CD14-positive monocyte (primary cell): Measurements from ENCODE around the gene MAMLD1. TPM values are rescaled to one million over a fixed set of nuclear protein-coding genes. Genes with fewer than 3 reads are reported as not detected.

Source experiments
- DNase-seq, 3 donors: peaks; one replicate each; pipeline ENCODE4 v3.0.0-alpha.2; 2011 to 2022
- H2AFZ ChIP-seq: 2 replicates; pipeline ENCODE4 v1.6.0; 2012; ENCODE audit warnings: mild to moderate bottlenecking, low read depth, low read length, inconsistent platforms; ENCODE audit not compliant: insufficient read depth, poor library complexity, severe bottlenecking
- H3K27ac ChIP-seq, 2 donors: 1 replicate in 1 of 2; 2 replicates in 1 of 2; pipeline ENCODE4 v1.5.1; 2012 to 2013; ENCODE audit warnings: low read length in 2 of 2, control low read depth in 1 of 2, inconsistent platforms in 1 of 2, low read depth in 1 of 2, mild to moderate bottlenecking in 1 of 2
- H3K27me3 ChIP-seq, 2 donors: one replicate each; pipeline versions ENCODE4 v1.6.0 to v1.6.1; 2011 to 2013; ENCODE audit warnings: low read length in 2 of 2; ENCODE audit not compliant: control insufficient read depth in 2 of 2, insufficient read depth in 2 of 2
- H3K36me3 ChIP-seq, 2 donors: replicated peaks in 1 of 2; 1 replicate in 1 of 2; 2 replicates in 1 of 2; pipeline versions ENCODE4 v1.5.1 to v1.6.1; 2012 to 2013; ENCODE audit warnings: low read length in 2 of 2, control low read depth in 1 of 2, inconsistent platforms in 1 of 2, mild to moderate bottlenecking in 1 of 2; ENCODE audit not compliant: insufficient read depth in 2 of 2, control insufficient read depth in 1 of 2
- H3K4me1 ChIP-seq, 2 donors: 1 replicate in 1 of 2; 2 replicates in 1 of 2; pipeline versions ENCODE4 v1.5.1 to v1.6.1; 2012 to 2013; ENCODE audit warnings: low read length in 2 of 2, control low read depth in 1 of 2, inconsistent platforms in 1 of 2, mild to moderate bottlenecking in 1 of 2, moderate library complexity in 1 of 2; ENCODE audit not compliant: insufficient read depth in 2 of 2, control insufficient read depth in 1 of 2
- H3K4me2 ChIP-seq: replicated peaks from 2 replicates; pipeline ENCODE3; 2012; ENCODE audit warnings: low read length, moderate library complexity, mild to moderate bottlenecking; ENCODE audit not compliant: poor library complexity, severe bottlenecking; ENCODE audit errors: extremely low read depth
- H3K4me3 ChIP-seq, 3 experiments: fragments of 200-600 bp in 1 of 3; sonication (generic) in 1 of 3; replicated peaks in 1 of 3; 1 replicate in 2 of 3; 2 replicates in 1 of 3; pipeline ENCODE4 v1.5.1; 2011 to 2013; ENCODE audit warnings: low read length in 3 of 3, mild to moderate bottlenecking in 3 of 3, control low read depth in 2 of 3, low read depth in 2 of 3, inconsistent platforms in 1 of 3, moderate library complexity in 1 of 3
- H3K79me2 ChIP-seq: 2 replicates; pipeline ENCODE4 v1.6.0; 2012; ENCODE audit warnings: mild to moderate bottlenecking, control low read depth, inconsistent platforms, low read length, moderate library complexity; ENCODE audit not compliant: insufficient read depth
- H3K9ac ChIP-seq: 2 replicates; pipeline ENCODE4 v1.6.0; 2017; ENCODE audit warnings: low read length, mild to moderate bottlenecking; ENCODE audit not compliant: insufficient read depth, poor library complexity, severe bottlenecking
- H3K9me3 ChIP-seq, 2 donors: replicated peaks in 1 of 2; 1 replicate in 1 of 2; 2 replicates in 1 of 2; pipeline versions ENCODE4 v1.5.1 to v1.6.1; 2012 to 2013; ENCODE audit warnings: low read length in 2 of 2, control low read depth in 1 of 2; ENCODE audit not compliant: control insufficient read depth in 1 of 2, insufficient read depth in 1 of 2
- H4K20me1 ChIP-seq: 2 replicates; pipeline ENCODE4 v1.6.0; 2012; ENCODE audit warnings: mild to moderate bottlenecking, low read length, control low read depth, moderate library complexity; ENCODE audit not compliant: insufficient read depth
- H3K27ac Mint-ChIP-seq, 7 donors: one replicate each; pipeline ENCODE4 v1.8.0; 2020; ENCODE audit warnings: mild to moderate bottlenecking in 7 of 7, mixed read lengths in 7 of 7, moderate library complexity in 6 of 7, inconsistent platforms in 2 of 7
- H3K27me3 Mint-ChIP-seq, 3 donors: one replicate each; pipeline ENCODE4 v1.8.0; 2021 to 2022; ENCODE audit warnings: low read depth in 3 of 3, mild to moderate bottlenecking in 3 of 3, mixed read lengths in 3 of 3, moderate library complexity in 3 of 3, inconsistent platforms in 1 of 3
- H3K36me3 Mint-ChIP-seq, 2 donors: one replicate each; pipeline ENCODE4 v1.8.0; 2020; ENCODE audit warnings: mixed read lengths in 2 of 2, inconsistent platforms in 1 of 2, mild to moderate bottlenecking in 1 of 2
- H3K4me1 Mint-ChIP-seq: one replicate; pipeline ENCODE4 v1.8.0; 2020; ENCODE audit warnings: mild to moderate bottlenecking, mixed read lengths
- H3K4me3 Mint-ChIP-seq, 2 donors: one replicate each; pipeline ENCODE4 v1.8.0; 2020; ENCODE audit warnings: mild to moderate bottlenecking in 2 of 2, mixed read lengths in 2 of 2, moderate library complexity in 1 of 2
- H3K9me3 Mint-ChIP-seq, 7 donors: one replicate each; pipeline ENCODE4 v1.8.0; 2020 to 2022; ENCODE audit warnings: mixed read lengths in 7 of 7, mild to moderate bottlenecking in 6 of 7, moderate library complexity in 6 of 7, inconsistent platforms in 2 of 7
- WGBS: methylation state at CpG from one replicate; pipeline ENCODE4 v1.1.5; 2013; ENCODE audit warnings: missing lambda C conversion rate; ENCODE audit not compliant: insufficient coverage; 5-methylcytosine and 5-hydroxymethylcytosine counted together
- intact Hi-C, 2 donors: fragments of 100-400 bp; cut with micrococcal nuclease; formaldehyde crosslinking; loops; one replicate each; pipeline versions ENCODE4 v1.15.0 to v1.15.1; 2023
- polyA plus RNA-seq, 3 donors: library from polyadenylated mRNA; depleted of rRNA in 1 of 3; unstranded in 2 of 3; stranded (reverse) in 1 of 3; fragments of 300-500 nt in 2 of 3; fragments of >200 nt in 1 of 3; fragmentation: Illumina TruSeq in 2 of 3; gene quantifications; 1 replicate in 2 of 3; 2 replicates in 1 of 3; pipeline ENCODE4 v1.2.3, GENCODE V29; 2012 to 2021
- TF ChIP-seq, protein P1 (sequence below): fragments of 200-600 bp; IDR thresholded peaks from one replicate; pipeline ENCODE4 v1.8.0; 2022; ENCODE audit warnings: antibody characterized with exemption, mild to moderate bottlenecking

MAMLD1 gene
- polyA plus RNA-seq, 3 donors, result not detected

DNA sequence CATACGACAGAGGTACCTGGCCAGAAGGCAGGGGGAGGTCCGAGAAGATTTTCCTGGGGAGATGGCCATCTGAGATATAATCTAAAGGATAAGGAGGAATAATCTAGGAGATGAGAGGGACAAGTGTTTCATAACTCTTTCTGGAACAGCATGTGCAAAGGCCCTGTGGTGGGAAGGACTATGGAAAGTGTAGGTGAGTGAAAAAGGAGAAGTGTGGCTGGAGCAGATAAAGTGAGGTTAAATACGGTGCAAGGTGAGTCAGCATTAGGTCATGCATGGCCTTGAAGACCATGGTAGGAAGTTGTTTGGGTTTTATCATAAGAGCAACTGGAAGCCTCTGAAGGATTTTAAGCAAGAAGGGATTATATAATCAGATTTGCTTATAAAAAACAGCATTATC is 170.7 kb downstream of the MAMLD1 start:
- H3K36me3 ChIP-seq, result no peaks in the 10 kb centered on the region
- H3K27me3 ChIP-seq, result no peaks in the 10 kb centered on the region
- Mint-ChIP-seq H3K27ac (peak overlapping the region in 1 of 7 donors; percentile 0), H3K36me3 (no peaks in the 10 kb centered on the region), H3K9me3 (peaks cover 6 to 31% (median 12%) of the 10 kb centered on the region in 7 donors), H3K4me1 (peaks cover 2% of the 10 kb centered on the region), H3K4me3 (no peak overlapping the region), H3K27me3 (peaks cover 2 to 6% (median 3%) of the 10 kb centered on the region in 3 donors)
- no peak overlapping the region for H2AFZ ChIP-seq
- DNase-seq, result peak in 1 of 3 donors; percentile 7
- no peak overlapping the region for H3K4me3 ChIP-seq
- TF ChIP-seq, protein P1, sequence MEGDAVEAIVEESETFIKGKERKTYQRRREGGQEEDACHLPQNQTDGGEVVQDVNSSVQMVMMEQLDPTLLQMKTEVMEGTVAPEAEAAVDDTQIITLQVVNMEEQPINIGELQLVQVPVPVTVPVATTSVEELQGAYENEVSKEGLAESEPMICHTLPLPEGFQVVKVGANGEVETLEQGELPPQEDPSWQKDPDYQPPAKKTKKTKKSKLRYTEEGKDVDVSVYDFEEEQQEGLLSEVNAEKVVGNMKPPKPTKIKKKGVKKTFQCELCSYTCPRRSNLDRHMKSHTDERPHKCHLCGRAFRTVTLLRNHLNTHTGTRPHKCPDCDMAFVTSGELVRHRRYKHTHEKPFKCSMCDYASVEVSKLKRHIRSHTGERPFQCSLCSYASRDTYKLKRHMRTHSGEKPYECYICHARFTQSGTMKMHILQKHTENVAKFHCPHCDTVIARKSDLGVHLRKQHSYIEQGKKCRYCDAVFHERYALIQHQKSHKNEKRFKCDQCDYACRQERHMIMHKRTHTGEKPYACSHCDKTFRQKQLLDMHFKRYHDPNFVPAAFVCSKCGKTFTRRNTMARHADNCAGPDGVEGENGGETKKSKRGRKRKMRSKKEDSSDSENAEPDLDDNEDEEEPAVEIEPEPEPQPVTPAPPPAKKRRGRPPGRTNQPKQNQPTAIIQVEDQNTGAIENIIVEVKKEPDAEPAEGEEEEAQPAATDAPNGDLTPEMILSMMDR, result no peak
- H3K27ac ChIP-seq, result no peak overlapping the region
- H3K9me3 ChIP-seq, result peaks cover 9 to 15% of the 10 kb centered on the region in 2 donors
- H3K4me2 ChIP-seq, result no peak overlapping the region
- H3K9ac ChIP-seq, result no peak overlapping the region
- intact Hi-C loops, result no loop called here
- H3K79me2 ChIP-seq, result no peaks in the 10 kb centered on the region
- 90% methylated on average over 2 of the region's 3 CpGs for WGBS
- H3K4me1 ChIP-seq, result no peaks in the 10 kb centered on the region
- no peaks in the 10 kb centered on the region for H4K20me1 ChIP-seq

DNA sequence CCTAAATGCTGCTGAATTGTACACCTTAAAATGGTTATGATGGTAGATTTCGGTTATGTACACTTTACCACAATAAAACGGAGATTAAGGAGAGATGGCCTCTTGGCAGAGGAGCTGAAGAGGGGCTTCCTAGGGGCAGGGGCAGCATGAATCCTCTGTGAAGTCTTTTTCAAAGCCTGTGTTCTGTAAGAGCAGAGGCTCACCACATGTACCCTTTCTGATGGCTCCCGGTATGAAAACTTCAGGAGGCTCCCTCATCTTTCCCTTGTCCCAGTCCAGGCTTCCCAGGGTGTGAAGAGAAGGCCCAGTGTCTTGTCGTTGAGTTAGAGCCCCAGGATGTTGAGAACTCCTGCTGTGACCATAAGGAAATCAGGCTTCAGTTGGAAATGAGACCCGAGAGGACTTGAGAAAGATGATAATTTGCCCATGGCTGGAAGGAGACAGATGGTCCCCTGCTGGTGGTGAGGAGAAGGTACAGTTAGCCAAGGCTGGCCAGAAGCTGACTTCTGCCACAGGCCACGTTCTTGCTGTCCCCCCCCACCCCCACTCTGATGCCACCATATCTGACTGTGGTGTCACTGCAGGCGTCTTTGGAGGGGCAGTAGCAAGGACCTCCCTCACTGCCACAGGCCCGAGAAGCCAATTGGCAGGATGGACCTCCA is 173.5 kb downstream of the MAMLD1 start:
- Mint-ChIP-seq H3K27ac (no peak overlapping the region), H3K4me3 (no peak overlapping the region)

More for the DNA sequence above, 173.5 kb downstream of the MAMLD1 start:
- no peak overlapping the region for H3K4me3 ChIP-seq
- no peak overlapping the region for H3K27ac ChIP-seq
- no peak overlapping the region for H3K9ac ChIP-seq
- intact Hi-C loops, result no loop called here
- H3K36me3 ChIP-seq, result no peaks in the 10 kb centered on the region
- no peaks in the 10 kb centered on the region for H4K20me1 ChIP-seq
- no peaks in the 10 kb centered on the region for H3K27me3 ChIP-seq
- H3K4me1 ChIP-seq, result no peaks in the 10 kb centered on the region
- TF ChIP-seq, protein P1, result no peak
- Mint-ChIP-seq H3K27me3 (peaks cover 2 to 6% (median 3%) of the 10 kb centered on the region in 3 donors), H3K36me3 (no peaks in the 10 kb centered on the region), H3K9me3 (peaks cover 7 to 32% (median 12%) of the 10 kb centered on the region in 7 donors), H3K4me1 (peaks cover 2% of the 10 kb centered on the region)
- H2AFZ ChIP-seq, result no peak overlapping the region
- no peaks in the 10 kb centered on the region for H3K79me2 ChIP-seq
- no peak overlapping the region for H3K4me2 ChIP-seq
- DNase-seq, result peak in 1 of 3 donors; percentile 17
- no CpG with 5 or more reads among the region's 8 CpGs for WGBS
- H3K9me3 ChIP-seq, result peaks cover 9 to 15% of the 10 kb centered on the region in 2 donors
